Kidney (tissue), 14 donors: ENCODE data around the gene PRKCE. TPM values are rescaled to one million over a fixed set of nuclear protein-coding genes. Genes with fewer than 3 reads are reported as not detected.

ENCODE experiments used
- DNase-seq, 5 donors: peaks; one replicate each; pipeline ENCODE4 v3.0.0-alpha.2; 2013 to 2020
- FAIRE-seq: peaks from 2 replicates; lab custom pipeline; 2012; peaks lifted over from hg19 to GRCh38; lab: Jason Lieb, UNC
- H3K27ac ChIP-seq, 2 donors: one replicate each; pipeline ENCODE4 v1.7.0; 2013; ENCODE audit warnings: low read depth in 2 of 2, low read length in 2 of 2, inconsistent platforms in 1 of 2
- H3K27me3 ChIP-seq: one replicate; pipeline ENCODE4 v1.7.1; 2013; ENCODE audit warnings: low read length, inconsistent platforms; ENCODE audit not compliant: control insufficient read depth, insufficient read depth
- H3K36me3 ChIP-seq, 3 donors: one replicate each; pipeline versions ENCODE4 v1.7.0 to v1.7.1; 2013; ENCODE audit warnings: low read length in 3 of 3, control low read depth in 1 of 3, inconsistent platforms in 1 of 3; ENCODE audit not compliant: insufficient read depth in 3 of 3, control insufficient read depth in 2 of 3
- H3K4me1 ChIP-seq, 3 donors: one replicate each; pipeline versions ENCODE4 v1.7.0 to v1.7.1; 2013; ENCODE audit warnings: low read length in 3 of 3, inconsistent platforms in 1 of 3, low read depth in 1 of 3; ENCODE audit not compliant: control insufficient read depth in 2 of 3, insufficient read depth in 2 of 3
- H3K4me3 ChIP-seq, 3 donors: one replicate each; pipeline versions ENCODE4 v1.7.0 to v1.8.1; 2013; ENCODE audit warnings: low read length in 3 of 3, control low read depth in 1 of 3, inconsistent platforms in 1 of 3
- H3K9ac ChIP-seq, 3 donors: one replicate each; pipeline versions ENCODE4 v1.7.0 to v1.7.1; 2013; ENCODE audit warnings: low read length in 3 of 3, control low read depth in 1 of 3, inconsistent platforms in 1 of 3
- H3K9me3 ChIP-seq, 3 donors: one replicate each; pipeline versions ENCODE4 v1.7.0 to v1.7.1; 2013; ENCODE audit warnings: low read length in 3 of 3, control low read depth in 1 of 3, inconsistent platforms in 1 of 3; ENCODE audit not compliant: control insufficient read depth in 2 of 3, insufficient read depth in 1 of 3
- intact Hi-C: fragments of 100-400 bp; cut with DNase I; formaldehyde crosslinking; loops from one replicate; pipeline ENCODE4 v1.11.1; 2022
- polyA plus RNA-seq: library from polyadenylated mRNA; stranded (reverse); fragments of 350-450 nt; fragmentation: Illumina TruSeq; extraction: RNeasy Lipid Tissue Mini Kit (QIAGEN cat#74804); gene quantifications from one replicate; pipeline ENCODE4 v1.2.3, GENCODE V29; 2014; ENCODE audit warnings: low read depth, low replicate concordance; ENCODE audit not compliant: insufficient read depth
- total RNA-seq: library from RNA; stranded (reverse); fragmentation: NEBNext Ultra II Directional; extraction: Animal tissue kit (Norgen Biotek cat#: 25700); gene quantifications from one replicate; pipeline ENCODE4 v1.2.1, GENCODE V29; 2021
- TF ChIP-seq, protein P1 (sequence below): IDR thresholded peaks from 3 replicates; pipeline ENCODE4 v1.5.1; 2012; ENCODE audit warnings: mild to moderate bottlenecking, moderate library complexity, borderline replicate concordance; ENCODE audit not compliant: insufficient read depth; ENCODE audit errors: extremely low read depth
- donor health status: control.
- donor health status: control.
- donor health status: control.
- donor health status: control.
- donor health status: control.
- donor health status: DM: yes; HTN: yes; CAD: no.
- donor health status: Normal renal cell carcinoma (clear cell type).

The PRKCE gene
- total and polyA plus RNA-seq, 2 donors from 2014 or later = 11.1 to 27.3 TPM

DNA sequence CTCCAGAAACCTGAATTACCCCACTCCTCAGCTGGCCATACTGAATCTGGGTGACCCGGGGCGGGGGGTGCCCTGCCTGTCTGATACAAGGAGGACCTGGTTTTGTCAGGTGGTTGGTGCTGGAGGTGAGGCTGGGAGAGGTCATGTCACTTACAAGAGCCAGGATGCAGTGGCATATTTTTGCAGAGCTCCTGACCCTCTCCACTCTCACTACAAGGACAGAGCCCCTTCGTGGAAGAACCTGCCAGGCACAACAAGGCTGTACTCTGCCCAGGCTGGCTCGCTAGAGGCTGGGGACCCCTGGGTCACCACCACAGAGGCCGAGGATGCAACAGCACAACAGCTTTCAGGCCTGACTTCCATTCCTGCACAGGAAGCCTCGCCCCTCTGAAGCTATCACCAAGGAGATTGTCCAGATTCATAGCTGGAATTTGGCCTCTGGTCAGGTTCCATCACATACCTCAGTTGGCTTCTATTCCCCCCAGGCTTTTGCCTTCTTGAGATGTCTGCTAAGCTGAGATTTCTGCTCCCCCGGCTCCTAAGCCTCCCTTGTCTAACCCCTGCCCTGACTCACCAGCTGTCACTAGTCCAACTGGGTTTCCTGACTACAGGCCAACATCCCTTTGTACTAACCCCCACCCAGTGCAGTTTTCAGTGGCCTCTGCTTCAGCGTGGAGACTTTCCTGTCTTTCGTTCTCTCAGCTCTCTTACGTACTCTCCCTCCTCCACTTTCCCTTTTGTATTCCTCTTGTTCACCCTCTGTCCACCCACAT lies 513.2 kb downstream of the PRKCE start:
- TF ChIP-seq, protein P1, sequence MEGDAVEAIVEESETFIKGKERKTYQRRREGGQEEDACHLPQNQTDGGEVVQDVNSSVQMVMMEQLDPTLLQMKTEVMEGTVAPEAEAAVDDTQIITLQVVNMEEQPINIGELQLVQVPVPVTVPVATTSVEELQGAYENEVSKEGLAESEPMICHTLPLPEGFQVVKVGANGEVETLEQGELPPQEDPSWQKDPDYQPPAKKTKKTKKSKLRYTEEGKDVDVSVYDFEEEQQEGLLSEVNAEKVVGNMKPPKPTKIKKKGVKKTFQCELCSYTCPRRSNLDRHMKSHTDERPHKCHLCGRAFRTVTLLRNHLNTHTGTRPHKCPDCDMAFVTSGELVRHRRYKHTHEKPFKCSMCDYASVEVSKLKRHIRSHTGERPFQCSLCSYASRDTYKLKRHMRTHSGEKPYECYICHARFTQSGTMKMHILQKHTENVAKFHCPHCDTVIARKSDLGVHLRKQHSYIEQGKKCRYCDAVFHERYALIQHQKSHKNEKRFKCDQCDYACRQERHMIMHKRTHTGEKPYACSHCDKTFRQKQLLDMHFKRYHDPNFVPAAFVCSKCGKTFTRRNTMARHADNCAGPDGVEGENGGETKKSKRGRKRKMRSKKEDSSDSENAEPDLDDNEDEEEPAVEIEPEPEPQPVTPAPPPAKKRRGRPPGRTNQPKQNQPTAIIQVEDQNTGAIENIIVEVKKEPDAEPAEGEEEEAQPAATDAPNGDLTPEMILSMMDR = no peak
- FAIRE-seq (no peak), DNase-seq (peak in 4 of 5 donors; percentile 32 to 80 (median 66))
- Histone ChIP-seq H3K4me1 (peaks cover 0 to 12% (median 10%) of the 10 kb centered on the region in 3 donors), H3K27me3 (no peaks in the 10 kb centered on the region), H3K27ac (peak overlapping the region; percentile 7 to 47), H3K4me3 (no peak overlapping the region), H3K9me3 (no peaks in the 10 kb centered on the region), H3K9ac (no peak overlapping the region), H3K36me3 (peaks cover 0 to 10% (median 3%) of the 10 kb centered on the region in 3 donors)
- intact Hi-C loops = no loop called here

DNA sequence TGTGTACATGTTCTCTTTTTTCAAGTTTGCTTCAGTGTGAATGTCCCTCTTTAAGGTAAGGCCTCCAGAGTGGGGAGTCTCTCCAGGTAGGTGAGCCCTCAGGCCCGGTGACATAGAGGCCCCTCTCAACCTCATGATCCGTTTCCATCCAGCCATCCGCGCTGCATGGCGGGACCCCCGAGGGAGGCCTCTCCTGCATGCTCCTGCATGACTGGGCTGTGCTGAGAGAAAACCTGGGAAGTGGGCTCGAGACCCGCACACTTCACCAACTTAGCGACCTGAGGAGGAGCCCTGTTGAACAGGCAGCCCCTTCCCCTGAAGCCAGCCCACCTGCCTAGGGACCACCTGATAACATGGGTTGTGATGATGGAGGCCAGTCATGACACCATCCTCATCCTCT lies 514.4 kb downstream of the PRKCE start:
- TF ChIP-seq, protein P1 = no peak
- H3K27me3 ChIP-seq = no peaks in the 10 kb centered on the region
- no peak for DNase-seq
- H3K4me3 ChIP-seq = no peak overlapping the region
- H3K9ac ChIP-seq = no peak overlapping the region
- H3K4me1 ChIP-seq = peaks cover 0 to 12% (median 10%) of the 10 kb centered on the region in 3 donors
- H3K27ac ChIP-seq = no peak overlapping the region
- FAIRE-seq = no peak
- intact Hi-C loops = no loop called here
- H3K36me3 ChIP-seq = peaks cover 0 to 3% (median 0%) of the 10 kb centered on the region in 3 donors
- H3K9me3 ChIP-seq = no peaks in the 10 kb centered on the region

DNA sequence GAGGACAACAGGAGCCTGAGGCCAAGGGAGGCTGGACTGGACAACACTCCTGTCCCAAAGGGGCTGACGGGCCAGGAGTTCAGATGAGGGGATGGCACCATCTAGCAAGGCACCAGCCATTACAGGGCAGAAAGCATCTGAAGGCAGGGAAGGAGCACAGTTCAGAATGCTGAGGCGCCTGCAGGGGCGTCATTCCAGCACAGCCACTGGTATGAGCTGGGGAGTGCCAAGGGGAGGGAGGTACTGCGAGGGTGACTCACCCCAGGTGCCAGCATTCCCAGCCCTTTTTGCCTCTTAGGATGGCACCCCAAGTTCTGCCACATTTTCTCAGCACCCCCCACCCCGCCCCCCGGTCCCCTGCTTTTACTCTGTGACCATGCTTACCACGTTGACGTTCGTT lies 515.9 kb downstream of the PRKCE start:
- TF ChIP-seq, protein P1 = no peak
- no peak for FAIRE-seq
- Histone ChIP-seq H3K9ac (no peak overlapping the region), H3K9me3 (no peaks in the 10 kb centered on the region), H3K36me3 (peaks cover 0 to 3% (median 0%) of the 10 kb centered on the region in 3 donors), H3K4me3 (no peak overlapping the region), H3K4me1 (peaks cover 0 to 12% (median 10%) of the 10 kb centered on the region in 3 donors), H3K27me3 (no peaks in the 10 kb centered on the region), H3K27ac (no peak overlapping the region)
- peak in 1 of 5 donors; percentile 32 for DNase-seq
- intact Hi-C loops = no loop called here
